PFSK-1 (cell line): ENCODE measurements around the gene CHD5.

Source experiments
- FOXP2 ChIP-seq: optimal IDR thresholded peaks from 2 replicates; pipeline ENCODE3; 2011; ENCODE audit warnings: borderline replicate concordance, control low read depth, inconsistent platforms; ENCODE audit not compliant: insufficient read depth; ENCODE audit errors: extremely low read length, extremely low read depth
- POLR2AphosphoS5 ChIP-seq: IDR thresholded peaks from 2 replicates; pipeline ENCODE4 v1.6.1; 2012; ENCODE audit warnings: low read depth, mild to moderate bottlenecking, control low read depth, low read length, moderate library complexity
- REST ChIP-seq, 2 experiments: IDR thresholded peaks; 2 replicates each; pipeline versions ENCODE4 v1.6.1 to v1.8.0; 2011 to 2012; ENCODE audit warnings: low read depth in 2 of 2, low read length in 2 of 2, control low read depth in 1 of 2, inconsistent platforms in 1 of 2, mild to moderate bottlenecking in 1 of 2, moderate library complexity in 1 of 2; ENCODE audit not compliant: insufficient read depth in 1 of 2
- SIN3A ChIP-seq: IDR thresholded peaks from 2 replicates; pipeline ENCODE4 v1.6.1; 2012; ENCODE audit warnings: mild to moderate bottlenecking, low read length, moderate library complexity, borderline replicate concordance; ENCODE audit not compliant: insufficient read depth
- TAF1 ChIP-seq: IDR thresholded peaks from 2 replicates; pipeline ENCODE4 v1.6.1; 2012; ENCODE audit warnings: low read length, control low read depth, borderline replicate concordance; ENCODE audit not compliant: insufficient read depth

CHD5 gene

GRCh38 chr1:6109688-6110087, 70.4 kb downstream of the CHD5 start:
- TF ChIP-seq POLR2AphosphoS5 (no peak), SIN3A (no peak), TAF1 (no peak), FOXP2 (no peak), REST (IDR thresholded peaks at IDR 0.05; ENCODE audit: insufficient read depth in 1 of 2, low read depth in 2 of 2, low read length in 2 of 2) (no peak)

- peak; percentile 33 to 72; a peak in 3 of 4 replicates for TF ChIP-seq REST (IDR thresholded peaks at IDR 0.05; ENCODE audit: insufficient read depth in 1 of 2, low read depth in 2 of 2, low read length in 2 of 2)
- no peak for TF ChIP-seq FOXP2
Measured at GRCh38 chr1:6108937-6109614, 71.0 kb downstream of the CHD5 start.

- no peak for TF ChIP-seq POLR2AphosphoS5
- TF ChIP-seq FOXP2: no peak
- TF ChIP-seq REST (IDR thresholded peaks at IDR 0.05; ENCODE audit: insufficient read depth in 1 of 2, low read depth in 2 of 2, low read length in 2 of 2): no peak
- TF ChIP-seq TAF1: no peak
- TF ChIP-seq SIN3A: no peak
Measured at GRCh38 chr1:6108476-6108875, 71.6 kb downstream of the CHD5 start.

- TF ChIP-seq POLR2AphosphoS5: no peak
- no peak for TF ChIP-seq REST (IDR thresholded peaks at IDR 0.05; ENCODE audit: insufficient read depth in 1 of 2, low read depth in 2 of 2, low read length in 2 of 2)
- TF ChIP-seq FOXP2: no peak
- TF ChIP-seq SIN3A: no peak
- TF ChIP-seq TAF1: no peak
Measured at GRCh38 chr1:6107409-6108356, 72.4 kb downstream of the CHD5 start.
